Progenitor cell of endocrine pancreas (in vitro differentiated cells): ENCODE results near the gene CLPTM1L. TPM values are rescaled to one million over a fixed set of nuclear protein-coding genes. Genes with fewer than 3 reads are reported as not detected.

ENCODE experiments used
- DNase-seq: peaks from one replicate; pipeline ENCODE4 v3.0.0; 2021; ENCODE audit warnings: low spot score; ENCODE audit not compliant: unreplicated experiment
- H3K27ac Mint-ChIP-seq: 2 replicates; pipeline ENCODE4 v1.8.0; 2021; ENCODE audit warnings: mild to moderate bottlenecking, moderate library complexity, mixed read lengths
- H3K27me3 Mint-ChIP-seq: 2 replicates; pipeline ENCODE4 v1.8.0; 2021; ENCODE audit warnings: mixed read lengths
- H3K36me3 Mint-ChIP-seq: 2 replicates; pipeline ENCODE4 v1.8.0; 2022; ENCODE audit warnings: mixed read lengths; ENCODE audit not compliant: insufficient read depth
- H3K4me1 Mint-ChIP-seq: 2 replicates; pipeline ENCODE4 v1.8.0; 2021; ENCODE audit warnings: low read depth, mixed read lengths
- H3K4me3 Mint-ChIP-seq: 2 replicates; pipeline ENCODE4 v1.8.0; 2021; ENCODE audit warnings: low read depth, mild to moderate bottlenecking, moderate library complexity, mixed read lengths
- H3K9me3 Mint-ChIP-seq: 2 replicates; pipeline ENCODE4 v1.8.0; 2021; ENCODE audit warnings: low read depth, mixed read lengths
- CTCF ChIP-seq: fragments of 200-600 bp; sonication (generic); IDR thresholded peaks from one replicate; pipeline ENCODE4 v1.5.0; 2021; ENCODE audit warnings: antibody characterized with exemption, mild to moderate bottlenecking; ENCODE audit not compliant: unreplicated experiment
- total RNA-seq: library from RNA; stranded (reverse); gene quantifications from 2 replicates; pipeline ENCODE4 v1.2.1, GENCODE V29; 2021

CLPTM1L gene
- total RNA-seq, 1 donor from 2014 or later, result 95.4 TPM

- no peaks in the 10 kb centered on the region for H3K36me3 Mint-ChIP-seq
- H3K27ac Mint-ChIP-seq, result no peak overlapping the region
- H3K27me3 Mint-ChIP-seq, result peaks cover 71% of the 10 kb centered on the region
- H3K9me3 Mint-ChIP-seq, result no peaks in the 10 kb centered on the region
- DNase-seq, result no peak
- no peaks in the 10 kb centered on the region for H3K4me1 Mint-ChIP-seq
- TF ChIP-seq CTCF, result no peak
- H3K4me3 Mint-ChIP-seq, result no peak overlapping the region
Measured at GRCh38 chr5:1367149-1367548, 22.2 kb upstream of the CLPTM1L start.

- Mint-ChIP-seq H3K36me3 (no peaks in the 10 kb centered on the region), H3K4me3 (no peak overlapping the region), H3K9me3 (no peaks in the 10 kb centered on the region), H3K27me3 (peaks cover 67% of the 10 kb centered on the region), H3K27ac (no peak overlapping the region), H3K4me1 (no peaks in the 10 kb centered on the region)
- TF ChIP-seq CTCF, result no peak
- DNase-seq, result no peak
Measured at GRCh38 chr5:1366514-1366913, 21.6 kb upstream of the CLPTM1L start.

GRCh38 chr5:1364211-1364610, 19.3 kb upstream of the CLPTM1L start:
- no peaks in the 10 kb centered on the region for H3K4me1 Mint-ChIP-seq
- TF ChIP-seq CTCF, result no peak
- H3K4me3 Mint-ChIP-seq, result no peak overlapping the region
- no peaks in the 10 kb centered on the region for H3K9me3 Mint-ChIP-seq
- DNase-seq, result no peak
- no peak overlapping the region for H3K27ac Mint-ChIP-seq
- H3K36me3 Mint-ChIP-seq, result no peaks in the 10 kb centered on the region
- H3K27me3 Mint-ChIP-seq, result peaks cover 56% of the 10 kb centered on the region

- TF ChIP-seq CTCF, result no peak
- no peak for DNase-seq
- Mint-ChIP-seq H3K4me1 (no peaks in the 10 kb centered on the region), H3K4me3 (no peak overlapping the region), H3K27ac (no peak overlapping the region), H3K9me3 (no peaks in the 10 kb centered on the region), H3K36me3 (no peaks in the 10 kb centered on the region), H3K27me3 (peaks cover 51% of the 10 kb centered on the region)
Measured at GRCh38 chr5:1363581-1363980, 18.7 kb upstream of the CLPTM1L start.

GRCh38 chr5:1363160-1363559, 18.3 kb upstream of the CLPTM1L start:
- no peak overlapping the region for H3K27ac Mint-ChIP-seq
- TF ChIP-seq CTCF, result no peak
- no peaks in the 10 kb centered on the region for H3K9me3 Mint-ChIP-seq
- DNase-seq, result no peak
- H3K4me3 Mint-ChIP-seq, result no peak overlapping the region
- H3K4me1 Mint-ChIP-seq, result no peaks in the 10 kb centered on the region
- peaks cover 51% of the 10 kb centered on the region for H3K27me3 Mint-ChIP-seq
- no peaks in the 10 kb centered on the region for H3K36me3 Mint-ChIP-seq
